ENCODE results near the gene UBE3A. TPM values are rescaled to one million over a fixed set of nuclear protein-coding genes. Genes with fewer than 3 reads are reported as not detected.

Gene UBE3A
- total RNA-seq, 3 donors from 2014 or later = 60.2 to 103 (median 80.0) TPM

DNA sequence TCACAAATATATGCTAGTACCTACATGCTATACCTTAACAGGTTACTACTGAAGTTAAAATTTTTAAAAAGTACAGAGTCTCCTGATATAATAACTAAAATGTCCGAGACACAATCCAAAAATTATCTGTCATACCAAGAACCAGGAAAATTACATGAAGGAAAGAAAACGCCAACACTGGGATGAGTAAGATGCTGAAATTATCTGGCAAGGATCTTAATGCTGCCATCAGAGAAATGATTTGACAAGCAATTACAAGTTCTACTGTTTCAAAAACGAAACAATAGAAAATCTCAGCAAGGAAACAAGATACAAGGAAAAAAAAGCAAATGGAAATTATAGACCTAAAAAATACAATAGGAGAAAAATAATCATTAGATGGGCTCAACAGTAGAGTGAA, 92.5 kb downstream of the UBE3A start:
- H3K27ac ChIP-seq = peak overlapping the region in 1 of 2 donors; percentile 8

DNA sequence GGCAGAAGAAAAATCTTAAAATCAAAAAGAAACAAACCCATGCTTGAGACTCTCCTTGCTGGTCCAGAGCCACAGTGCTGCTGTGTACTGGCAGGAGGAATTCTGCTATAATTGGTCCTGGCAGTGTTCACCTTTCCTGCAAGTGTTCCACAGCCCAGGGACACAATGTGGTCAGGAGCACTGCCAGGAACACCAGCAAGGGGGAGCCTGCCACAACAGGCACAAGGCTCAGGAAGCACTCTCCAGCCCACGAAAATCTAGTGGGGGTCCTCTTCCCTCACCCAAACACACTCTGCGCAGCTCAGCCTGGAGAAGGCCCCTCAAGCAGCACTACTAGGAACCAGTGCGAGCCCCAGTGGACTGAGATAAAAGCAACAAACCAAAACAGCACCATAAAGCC, 92.9 kb downstream of the UBE3A start:
- intact Hi-C loops (cut with DNase I; ENCODE audit: low total_unique reads) = no loop called here
- Histone ChIP-seq H3K4me3 (no peak overlapping the region), H3K27me3 (no peaks in the 10 kb centered on the region), H3K9me3 (peaks cover 7 to 24% of the 10 kb centered on the region in 2 donors), H3K4me1 (no peaks in the 10 kb centered on the region), H3K36me3 (no peaks in the 10 kb centered on the region), H3K27ac (peak overlapping the region in 1 of 2 donors; percentile 8)
- TF ChIP-seq, protein P1, sequence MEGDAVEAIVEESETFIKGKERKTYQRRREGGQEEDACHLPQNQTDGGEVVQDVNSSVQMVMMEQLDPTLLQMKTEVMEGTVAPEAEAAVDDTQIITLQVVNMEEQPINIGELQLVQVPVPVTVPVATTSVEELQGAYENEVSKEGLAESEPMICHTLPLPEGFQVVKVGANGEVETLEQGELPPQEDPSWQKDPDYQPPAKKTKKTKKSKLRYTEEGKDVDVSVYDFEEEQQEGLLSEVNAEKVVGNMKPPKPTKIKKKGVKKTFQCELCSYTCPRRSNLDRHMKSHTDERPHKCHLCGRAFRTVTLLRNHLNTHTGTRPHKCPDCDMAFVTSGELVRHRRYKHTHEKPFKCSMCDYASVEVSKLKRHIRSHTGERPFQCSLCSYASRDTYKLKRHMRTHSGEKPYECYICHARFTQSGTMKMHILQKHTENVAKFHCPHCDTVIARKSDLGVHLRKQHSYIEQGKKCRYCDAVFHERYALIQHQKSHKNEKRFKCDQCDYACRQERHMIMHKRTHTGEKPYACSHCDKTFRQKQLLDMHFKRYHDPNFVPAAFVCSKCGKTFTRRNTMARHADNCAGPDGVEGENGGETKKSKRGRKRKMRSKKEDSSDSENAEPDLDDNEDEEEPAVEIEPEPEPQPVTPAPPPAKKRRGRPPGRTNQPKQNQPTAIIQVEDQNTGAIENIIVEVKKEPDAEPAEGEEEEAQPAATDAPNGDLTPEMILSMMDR (IDR thresholded peaks at IDR 0.05) = no peak
- TF ChIP-seq POLR2AphosphoS5 (IDR thresholded peaks at IDR 0.05) (no peak), POLR2A (IDR thresholded peaks at IDR 0.05) (no peak)
- DNase-seq (ENCODE audit: low spot score in 2 of 2) = peak in 1 of 2 donors; percentile 45

More for the DNA sequence above, 92.5 kb downstream of the UBE3A start:
- DNase-seq (ENCODE audit: low spot score in 2 of 2) = no peak
- no peak overlapping the region for H3K4me3 ChIP-seq
- H3K4me1 ChIP-seq = no peaks in the 10 kb centered on the region
- H3K36me3 ChIP-seq = no peaks in the 10 kb centered on the region
- intact Hi-C loops (cut with DNase I; ENCODE audit: low total_unique reads) = no loop called here
- peaks cover 7 to 24% of the 10 kb centered on the region in 2 donors for H3K9me3 ChIP-seq
- TF ChIP-seq POLR2AphosphoS5 (IDR thresholded peaks at IDR 0.05) (no peak), POLR2A (IDR thresholded peaks at IDR 0.05) (no peak)
- TF ChIP-seq, protein P1 (IDR thresholded peaks at IDR 0.05) = no peak
- no peaks in the 10 kb centered on the region for H3K27me3 ChIP-seq

DNA sequence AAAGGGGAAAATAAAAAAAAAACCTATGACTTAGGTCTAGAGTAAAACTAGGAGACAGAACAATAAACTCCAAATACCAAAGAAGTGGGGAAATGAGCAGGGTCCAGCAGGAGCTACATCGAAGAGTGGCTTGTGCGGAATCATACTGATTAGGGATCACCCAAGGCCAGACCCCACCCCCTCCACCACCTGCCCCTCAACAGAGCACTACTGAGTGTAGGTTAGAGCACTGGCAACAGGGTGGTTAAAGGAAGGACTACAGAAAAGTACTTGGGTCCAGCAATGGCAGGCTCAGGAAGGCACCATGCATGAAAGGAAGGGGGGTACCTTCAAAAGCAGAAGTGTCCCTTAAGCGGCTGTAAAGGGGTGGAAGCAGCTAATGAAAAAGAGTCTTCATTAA, 96.2 kb downstream of the UBE3A start:
- Histone ChIP-seq H3K9me3 (peaks cover 7 to 10% of the 10 kb centered on the region in 2 donors), H3K4me1 (no peaks in the 10 kb centered on the region), H3K4me3 (no peak overlapping the region), H3K27me3 (no peaks in the 10 kb centered on the region), H3K27ac (no peak overlapping the region), H3K36me3 (peaks cover 2% of the 10 kb centered on the region)
- TF ChIP-seq, protein P1 (IDR thresholded peaks at IDR 0.05) = no peak
- TF ChIP-seq POLR2A (IDR thresholded peaks at IDR 0.05) (no peak), POLR2AphosphoS5 (IDR thresholded peaks at IDR 0.05) (no peak)
- intact Hi-C loops (cut with DNase I; ENCODE audit: low total_unique reads) = no loop called here
- no peak for DNase-seq (ENCODE audit: low spot score in 2 of 2)

DNA sequence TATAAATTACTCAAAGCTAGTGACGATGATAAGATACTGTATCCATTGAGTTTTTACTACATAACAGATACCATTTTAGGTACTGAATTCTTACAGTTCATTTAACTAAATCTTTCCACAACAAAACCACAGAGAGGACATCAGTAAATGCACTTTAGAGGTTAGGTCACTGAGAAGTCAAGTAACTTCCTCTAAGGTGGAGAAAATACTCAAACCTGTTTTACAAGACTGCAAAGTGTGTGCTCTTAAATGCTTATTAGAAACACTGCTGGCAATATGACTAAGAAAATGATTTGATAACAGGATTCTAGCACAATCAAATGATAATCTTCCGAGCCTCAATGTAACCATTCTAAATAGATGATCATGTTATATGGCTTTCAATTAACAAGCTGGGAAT, 99.4 kb downstream of the UBE3A start:
- Histone ChIP-seq H3K27ac (no peak overlapping the region), H3K36me3 (peaks cover 8% of the 10 kb centered on the region), H3K4me1 (no peaks in the 10 kb centered on the region), H3K4me3 (no peak overlapping the region), H3K27me3 (no peaks in the 10 kb centered on the region), H3K9me3 (no peaks in the 10 kb centered on the region)
- intact Hi-C loops (cut with DNase I; ENCODE audit: low total_unique reads) = no loop called here
- DNase-seq (ENCODE audit: low spot score in 2 of 2) = no peak
- TF ChIP-seq POLR2AphosphoS5 (IDR thresholded peaks at IDR 0.05) (no peak), POLR2A (IDR thresholded peaks at IDR 0.05) (no peak)
- TF ChIP-seq, protein P1 (IDR thresholded peaks at IDR 0.05) = no peak

DNA sequence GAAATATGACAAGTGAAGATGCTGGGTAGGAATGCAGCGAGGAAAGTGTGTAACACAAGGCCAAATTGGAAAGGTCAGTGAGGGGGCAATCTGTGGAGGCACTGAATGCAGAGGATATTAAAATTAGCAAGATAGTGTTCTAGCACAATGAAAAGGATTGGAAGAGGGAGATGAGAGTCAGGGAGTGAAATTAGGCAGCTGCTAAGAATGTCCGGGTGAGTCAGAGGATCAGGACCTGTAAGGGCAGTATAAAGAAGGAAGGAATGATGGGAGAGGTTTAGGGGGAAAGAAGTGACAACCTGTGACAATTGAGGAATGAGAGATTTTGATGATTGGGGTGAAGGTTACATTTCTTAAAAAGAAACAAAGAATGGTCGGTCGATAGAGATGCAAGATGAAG, 103.5 kb downstream of the UBE3A start:
- no peak for DNase-seq (ENCODE audit: low spot score in 2 of 2)
- H3K4me3 ChIP-seq = no peak overlapping the region
- TF ChIP-seq POLR2A (IDR thresholded peaks at IDR 0.05) (no peak), POLR2AphosphoS5 (IDR thresholded peaks at IDR 0.05) (no peak)
- TF ChIP-seq, protein P1 (IDR thresholded peaks at IDR 0.05) = no peak
- H3K4me1 ChIP-seq = no peaks in the 10 kb centered on the region
- no peaks in the 10 kb centered on the region for H3K27me3 ChIP-seq
- H3K9me3 ChIP-seq = no peaks in the 10 kb centered on the region
- H3K27ac ChIP-seq = no peak overlapping the region
- H3K36me3 ChIP-seq = peaks cover 8% of the 10 kb centered on the region
- intact Hi-C loops (cut with DNase I; ENCODE audit: low total_unique reads) = no loop called here
